Esophagus squamous epithelium (tissue), 5 donors: Measurements from ENCODE around the gene RARB. TPM values are rescaled to one million over a fixed set of nuclear protein-coding genes. Genes with fewer than 3 reads are reported as not detected.

Source experiments
- DNase-seq: peaks from one replicate; lab custom pipeline; 2025; lab: John Stamatoyannopoulos, UW
- H3K27ac ChIP-seq, 4 donors: fragments of 200-600 bp; sonication (generic); one replicate each; pipeline ENCODE4 v1.5.1; 2016 to 2019; ENCODE audit warnings: mild to moderate bottlenecking in 1 of 4
- H3K27me3 ChIP-seq, 4 donors: fragments of 200-600 bp; sonication (generic); 1 replicate in 3 of 4; 2 replicates in 1 of 4; pipeline versions ENCODE4 v1.5.1 to v1.6.0; 2017 to 2021; ENCODE audit warnings: antibody characterized with exemption in 1 of 4
- H3K36me3 ChIP-seq, 3 donors: fragments of 200-600 bp; sonication (generic); one replicate each; pipeline ENCODE4 v1.5.1; 2016 to 2019
- H3K4me1 ChIP-seq, 3 donors: fragments of 200-600 bp; sonication (generic); one replicate each; pipeline ENCODE4 v1.5.1; 2017 to 2019
- H3K4me3 ChIP-seq, 4 donors: fragments of 200-600 bp; sonication (generic); 1 replicate in 3 of 4; 2 replicates in 1 of 4; pipeline ENCODE4 v1.5.1; 2016 to 2019; ENCODE audit warnings: mild to moderate bottlenecking in 2 of 4, moderate library complexity in 1 of 4
- H3K9me3 ChIP-seq, 3 donors: fragments of 200-600 bp; sonication (generic); one replicate each; pipeline ENCODE4 v1.5.1; 2016 to 2019
- CTCF ChIP-seq, 6 experiments: fragments of 450-650 bp in 4 of 6; fragments of 200-600 bp in 2 of 6; sonication (generic) in 2 of 6; IDR thresholded peaks; one replicate each; pipeline ENCODE4 v1.5.1; 2016 to 2019; ENCODE audit warnings: antibody characterized with exemption in 6 of 6, mild to moderate bottlenecking in 4 of 6, moderate library complexity in 4 of 6
- POLR2A ChIP-seq, 4 donors: fragments of 450-650 bp; IDR thresholded peaks; one replicate each; pipeline ENCODE4 v1.6.1; 2017; ENCODE audit warnings: antibody characterized with exemption in 4 of 4, mild to moderate bottlenecking in 4 of 4, moderate library complexity in 3 of 4
- WGBS, 2 donors: methylation state at CpG; one replicate each; pipeline ENCODE4 v1.1.5; 2018; 5-methylcytosine and 5-hydroxymethylcytosine counted together
- intact Hi-C: fragments of 100-400 bp; cut with DNase I; formaldehyde crosslinking; loops from one replicate; pipeline ENCODE4 v1.15.0; 2022
- total RNA-seq, 4 donors: library from RNA; depleted of rRNA; stranded (reverse); fragments of >200 nt; gene quantifications; one replicate each; pipeline ENCODE4 v1.1.0, GENCODE V29; 2016
- donor health status: DM: yes; HTN: yes; CAD: no.

The RARB gene
- total RNA-seq, 4 donors from 2014 or later, result 1.9 to 9.0 (median 3.5) TPM

DNA sequence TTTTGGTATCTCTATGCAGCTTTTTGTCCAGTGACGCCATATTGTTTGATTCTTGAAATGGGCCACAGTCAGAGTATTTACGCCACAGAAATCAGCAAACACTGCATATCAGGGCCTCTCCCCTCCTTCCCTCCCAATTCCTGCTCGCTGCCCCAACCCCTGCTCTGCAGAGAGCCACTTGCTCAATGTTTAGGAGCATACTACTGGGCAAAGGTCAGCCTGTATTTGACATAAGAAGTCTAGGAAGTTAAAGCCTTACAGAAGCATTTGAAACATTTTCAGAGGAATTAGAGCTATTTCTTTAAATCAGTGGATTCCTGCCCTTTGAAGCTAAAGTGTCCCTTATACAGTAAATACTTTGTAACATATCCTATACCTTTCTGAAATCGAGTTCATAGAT is 17.4 kb upstream of the RARB start:
- H3K27me3 ChIP-seq, result no peaks in the 10 kb centered on the region
- intact Hi-C loops, result no loop called here
- H3K9me3 ChIP-seq, result no peaks in the 10 kb centered on the region
- H3K4me1 ChIP-seq, result no peaks in the 10 kb centered on the region
- TF ChIP-seq CTCF (IDR thresholded peaks at IDR 0.05) (no peak), POLR2A (IDR thresholded peaks at IDR 0.05) (no peak)
- H3K36me3 ChIP-seq, result no peaks in the 10 kb centered on the region
- WGBS, 2 donors, result 86 to 87% methylated on average over 4 of the region's 4 CpGs
- DNase-seq, result no peak
- no peak overlapping the region for H3K4me3 ChIP-seq
- no peak overlapping the region for H3K27ac ChIP-seq

DNA sequence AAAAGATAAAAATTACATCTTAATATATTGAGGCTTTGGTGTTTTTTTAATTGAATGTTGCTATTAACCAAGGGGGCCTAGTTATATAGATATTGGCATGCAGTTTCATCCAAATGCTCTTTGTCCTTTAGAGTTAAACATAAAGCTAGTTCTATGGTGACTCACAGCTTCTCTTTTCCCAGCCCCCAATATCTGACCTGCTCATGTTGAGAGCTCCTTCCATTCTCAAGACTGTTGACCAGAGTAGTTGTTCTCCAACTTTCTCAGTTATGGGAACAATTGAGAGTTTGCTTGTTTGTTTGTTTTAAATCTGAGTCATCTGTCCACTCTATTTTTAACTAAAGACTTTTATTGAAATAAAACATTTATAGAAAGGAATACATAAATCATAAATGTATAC is 15.8 kb upstream of the RARB start:
- TF ChIP-seq CTCF (IDR thresholded peaks at IDR 0.05) (no peak), POLR2A (IDR thresholded peaks at IDR 0.05) (no peak)
- no peak overlapping the region for H3K4me3 ChIP-seq
- no peaks in the 10 kb centered on the region for H3K4me1 ChIP-seq
- no peak overlapping the region for H3K27ac ChIP-seq
- intact Hi-C loops, result no loop called here
- no peaks in the 10 kb centered on the region for H3K27me3 ChIP-seq
- H3K36me3 ChIP-seq, result no peaks in the 10 kb centered on the region
- no peak for DNase-seq
- H3K9me3 ChIP-seq, result no peaks in the 10 kb centered on the region

GRCh38 chr3:25416176-25416575 is 11.9 kb upstream of the RARB start:
- no peak for DNase-seq
- no peak for TF ChIP-seq CTCF (IDR thresholded peaks at IDR 0.05)
- no peak for TF ChIP-seq POLR2A (IDR thresholded peaks at IDR 0.05)
- no peak overlapping the region for H3K27ac ChIP-seq
- H3K9me3 ChIP-seq, result no peaks in the 10 kb centered on the region
- H3K4me1 ChIP-seq, result no peaks in the 10 kb centered on the region
- intact Hi-C loops, result no loop called here
- H3K4me3 ChIP-seq, result no peak overlapping the region
- H3K36me3 ChIP-seq, result no peaks in the 10 kb centered on the region
- 77 to 84% methylated on average over 6 of the region's 6 CpGs for WGBS, 2 donors
- no peaks in the 10 kb centered on the region for H3K27me3 ChIP-seq

DNA sequence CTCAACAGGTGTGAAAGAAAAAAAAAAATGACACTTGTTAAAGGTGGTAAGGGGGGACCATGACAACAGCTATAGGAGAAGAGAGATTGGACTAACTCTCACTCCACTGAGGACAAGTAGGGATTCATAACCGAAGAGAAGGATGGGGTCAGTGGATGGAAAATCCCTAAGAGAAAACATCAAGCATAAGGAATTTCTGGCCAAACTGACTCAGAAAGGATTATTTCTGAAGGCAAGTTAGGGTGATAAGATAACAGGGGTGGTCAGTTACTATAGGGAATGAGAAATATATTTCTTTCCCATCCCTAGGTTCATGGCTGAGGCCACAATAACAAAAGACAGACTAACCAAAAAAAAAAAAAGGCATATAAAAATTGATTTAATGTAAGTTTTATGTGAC is 9.5 kb upstream of the RARB start:
- no peak for DNase-seq
- TF ChIP-seq CTCF (IDR thresholded peaks at IDR 0.05) (no peak), POLR2A (IDR thresholded peaks at IDR 0.05) (no peak)
- Histone ChIP-seq H3K27me3 (no peaks in the 10 kb centered on the region), H3K27ac (no peak overlapping the region), H3K9me3 (no peaks in the 10 kb centered on the region), H3K4me1 (peaks cover 0 to 4% (median 0%) of the 10 kb centered on the region in 3 donors), H3K36me3 (no peaks in the 10 kb centered on the region), H3K4me3 (no peak overlapping the region)
- 88 to 95% methylated on average over 1 of the region's 1 CpG for WGBS, 2 donors
- intact Hi-C loops, result no loop called here

DNA sequence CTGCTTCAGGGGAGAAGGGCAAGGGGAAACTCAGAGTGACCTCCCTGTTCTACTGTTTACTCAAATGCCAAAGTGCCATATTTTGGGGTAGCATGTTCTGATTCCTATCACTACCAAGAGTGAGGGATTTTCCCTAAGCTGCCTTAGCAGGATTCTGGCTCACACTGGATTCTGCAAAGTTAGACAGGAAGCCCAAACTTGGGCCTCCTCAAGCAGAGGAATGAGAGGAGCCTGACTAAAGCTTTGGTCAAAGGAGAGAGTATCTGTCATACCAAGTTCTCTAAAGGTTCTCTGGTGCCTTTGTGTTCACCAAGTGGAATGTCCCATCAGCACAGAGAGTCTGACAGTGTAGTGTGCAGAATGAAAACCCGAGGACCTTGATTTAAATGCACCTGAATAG is 8.8 kb upstream of the RARB start:
- H3K4me1 ChIP-seq, result peaks cover 4 to 10% (median 5%) of the 10 kb centered on the region in 3 donors
- H3K36me3 ChIP-seq, result no peaks in the 10 kb centered on the region
- H3K4me3 ChIP-seq, result no peak overlapping the region
- WGBS, 2 donors, result 78 to 90% methylated on average over 1 of the region's 1 CpG
- intact Hi-C loops, result no loop called here
- H3K27me3 ChIP-seq, result no peaks in the 10 kb centered on the region
- H3K27ac ChIP-seq, result no peak overlapping the region
- no peak for TF ChIP-seq POLR2A (IDR thresholded peaks at IDR 0.05)
- no peak for TF ChIP-seq CTCF (IDR thresholded peaks at IDR 0.05)
- no peaks in the 10 kb centered on the region for H3K9me3 ChIP-seq
- no peak for DNase-seq
